GM10248 (cell line): ENCODE measurements around the gene SLC25A21.
"Not testable (repeated sequence)": the region's sequence is repeated elsewhere in the genome, so short reads cannot be mapped to it uniquely, and the experiment has no call there.

ENCODE experiments used
- CTCF ChIA-PET: fragments of 300-600 bp; sonication (Branson Sonifier 250); formaldehyde crosslinking; extraction: SDS; loops from one replicate; lab custom pipeline; 2021; ENCODE audit warnings: antibody characterized with exemption; lab: Yijun Ruan, JAX
- POLR2A ChIA-PET: fragments of 350-650 bp; sonication (Branson Sonifier 250); formaldehyde crosslinking; extraction: SDS; loops from one replicate; lab custom pipeline; 2020; ENCODE audit warnings: antibody characterized with exemption; lab: Yijun Ruan, JAX
- DNase-seq: peaks from one replicate; pipeline ENCODE4 v3.0.0; 2012; ENCODE audit errors: extremely low spot score
- TF ChIP-seq, protein P1 (sequence below): IDR thresholded peaks from 2 replicates; pipeline ENCODE4 v1.5.1; 2012; ENCODE audit warnings: mild to moderate bottlenecking, low read depth; ENCODE audit errors: extremely low read depth, missing control alignments, control extremely low read depth

SLC25A21 gene

GRCh38 chr14:37197421-37198272 lies 25.2 kb upstream of the SLC25A21 start, which contains the start of gene MIPOL1:
Gene MIPOL1 (plus strand): TSS chr14:37197937. CDS start chr14:37247889, 49,952 bp downstream.
- DNase-seq, result no peak
- TF ChIP-seq, protein P1, sequence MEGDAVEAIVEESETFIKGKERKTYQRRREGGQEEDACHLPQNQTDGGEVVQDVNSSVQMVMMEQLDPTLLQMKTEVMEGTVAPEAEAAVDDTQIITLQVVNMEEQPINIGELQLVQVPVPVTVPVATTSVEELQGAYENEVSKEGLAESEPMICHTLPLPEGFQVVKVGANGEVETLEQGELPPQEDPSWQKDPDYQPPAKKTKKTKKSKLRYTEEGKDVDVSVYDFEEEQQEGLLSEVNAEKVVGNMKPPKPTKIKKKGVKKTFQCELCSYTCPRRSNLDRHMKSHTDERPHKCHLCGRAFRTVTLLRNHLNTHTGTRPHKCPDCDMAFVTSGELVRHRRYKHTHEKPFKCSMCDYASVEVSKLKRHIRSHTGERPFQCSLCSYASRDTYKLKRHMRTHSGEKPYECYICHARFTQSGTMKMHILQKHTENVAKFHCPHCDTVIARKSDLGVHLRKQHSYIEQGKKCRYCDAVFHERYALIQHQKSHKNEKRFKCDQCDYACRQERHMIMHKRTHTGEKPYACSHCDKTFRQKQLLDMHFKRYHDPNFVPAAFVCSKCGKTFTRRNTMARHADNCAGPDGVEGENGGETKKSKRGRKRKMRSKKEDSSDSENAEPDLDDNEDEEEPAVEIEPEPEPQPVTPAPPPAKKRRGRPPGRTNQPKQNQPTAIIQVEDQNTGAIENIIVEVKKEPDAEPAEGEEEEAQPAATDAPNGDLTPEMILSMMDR, result no peak
- ChIA-PET CTCF (no interaction called here), POLR2A (no interaction called here)

DNA sequence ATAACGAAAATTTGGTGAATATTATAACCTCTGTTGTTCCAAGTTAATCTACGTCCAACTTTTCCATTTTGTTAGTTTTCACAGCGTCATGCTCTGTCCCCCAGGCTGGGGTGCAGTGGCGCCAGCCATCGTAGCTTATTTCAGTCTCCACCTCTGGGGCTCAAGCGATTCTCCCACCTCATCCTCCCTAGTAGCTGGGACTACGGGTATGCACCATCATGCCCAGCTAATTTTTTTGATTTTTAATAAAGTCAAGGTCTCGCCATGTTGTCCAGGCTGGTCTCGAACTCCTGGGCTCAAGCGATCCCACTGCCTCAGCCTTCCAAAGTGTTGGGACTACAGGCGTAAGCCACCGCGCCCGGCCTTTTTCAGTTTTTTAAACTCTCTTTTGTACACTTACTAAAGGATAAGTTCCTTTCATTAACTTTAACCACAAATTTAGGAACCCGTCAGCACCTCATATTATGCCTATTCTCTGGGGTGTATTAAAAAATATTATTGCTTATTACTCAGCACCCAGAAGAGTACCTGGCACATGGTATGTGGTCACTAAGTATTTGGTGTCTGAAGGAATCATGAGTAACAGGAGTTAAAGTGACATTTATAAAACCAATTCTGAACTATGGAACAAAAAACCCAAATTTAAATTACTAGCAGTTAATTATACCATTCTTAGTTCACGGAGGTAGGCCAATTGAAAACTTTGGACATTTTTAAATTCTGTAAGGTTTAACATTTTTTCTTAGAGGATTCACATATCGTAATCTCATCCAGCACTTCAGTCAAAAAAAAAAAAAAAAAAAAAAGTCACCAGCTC lies 24.4 kb upstream of the SLC25A21 start:
- POLR2A ChIA-PET, result no interaction called here
- CTCF ChIA-PET, result no interaction called here
- no peak for DNase-seq
- TF ChIP-seq, protein P1, result no peak

DNA sequence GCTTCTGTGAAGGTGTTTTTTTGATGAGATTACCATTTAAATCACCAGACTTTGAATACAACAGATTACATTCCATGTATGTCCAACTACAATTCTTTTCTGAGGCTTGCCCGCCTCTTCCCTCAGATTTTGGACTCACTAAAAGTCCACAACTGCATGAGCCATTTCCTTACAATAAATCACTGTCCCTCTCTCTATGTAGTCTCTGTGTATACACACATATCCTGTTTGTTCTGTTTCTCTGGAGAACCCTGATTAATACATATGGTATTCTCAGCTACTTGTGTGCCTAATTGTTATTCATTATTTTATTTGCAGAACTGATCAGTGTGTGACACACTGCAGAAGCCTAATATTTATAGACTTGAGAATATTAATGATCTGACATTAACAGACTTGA lies 22.9 kb upstream of the SLC25A21 start:
- CTCF ChIA-PET, result no interaction called here
- TF ChIP-seq, protein P1, result no peak
- no peak for DNase-seq
- POLR2A ChIA-PET, result no interaction called here

DNA sequence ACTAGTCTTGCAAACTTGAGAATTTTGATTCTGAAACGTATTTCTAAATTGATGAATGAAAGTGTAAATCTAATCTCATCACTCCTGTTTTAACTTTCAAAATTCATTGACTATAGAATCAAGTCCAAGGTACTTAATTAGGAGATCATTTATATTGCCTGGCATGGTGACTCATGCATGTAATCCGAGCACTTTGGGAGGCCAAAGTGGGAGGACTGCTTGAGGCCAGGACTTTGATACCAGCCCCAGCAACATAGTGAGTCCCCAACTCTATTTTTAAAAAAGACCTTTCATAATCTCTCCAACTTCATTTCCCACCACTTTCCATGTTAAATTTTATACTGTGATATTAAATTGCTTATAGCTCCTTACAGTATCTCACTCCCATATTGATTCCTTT lies 22.3 kb upstream of the SLC25A21 start:
- ChIA-PET POLR2A (no interaction called here), CTCF (no interaction called here)
- TF ChIP-seq, protein P1, result no peak
- DNase-seq, result no peak

GRCh38 chr14:37189733-37190132 lies 17.3 kb upstream of the SLC25A21 start:
- POLR2A ChIA-PET, DNase-seq, CTCF ChIA-PET: not testable (repeated sequence)

DNA sequence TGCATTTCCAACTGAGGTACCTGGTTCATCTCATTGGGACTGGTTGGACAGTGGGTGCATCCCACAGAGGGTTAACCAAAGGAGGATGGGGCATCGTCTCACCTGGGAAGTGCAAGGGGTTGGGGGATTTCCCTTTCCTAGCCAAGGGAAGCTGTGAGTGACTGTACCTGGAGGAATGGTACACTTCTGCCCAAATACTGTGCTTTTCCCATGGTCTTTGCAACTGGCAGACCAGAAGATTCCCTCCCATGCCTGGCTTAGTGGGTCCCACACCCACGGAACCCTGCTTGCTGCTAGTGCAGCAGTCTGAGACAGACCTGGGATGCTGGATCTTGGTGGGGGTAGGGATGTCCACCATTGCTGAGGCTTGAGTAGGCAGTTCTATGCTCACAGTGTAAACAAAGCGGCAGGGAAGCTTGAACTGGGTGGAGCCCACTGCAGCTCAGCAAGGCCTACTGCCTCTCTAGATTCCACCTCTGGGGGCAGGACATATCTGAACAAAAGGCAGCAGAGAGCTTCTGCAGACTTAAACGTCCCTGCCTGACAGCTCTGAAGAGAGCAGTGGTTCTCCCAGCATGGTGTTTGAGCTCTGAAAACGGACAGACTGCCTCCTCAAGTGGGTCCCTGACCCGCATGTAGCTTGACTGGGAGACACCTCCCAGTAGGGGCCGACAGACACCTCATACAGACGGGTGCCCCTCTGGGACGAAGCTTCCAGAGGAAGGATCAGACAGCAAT lies 15.6 kb upstream of the SLC25A21 start:
- POLR2A ChIA-PET, DNase-seq: not testable (repeated sequence)

DNA sequence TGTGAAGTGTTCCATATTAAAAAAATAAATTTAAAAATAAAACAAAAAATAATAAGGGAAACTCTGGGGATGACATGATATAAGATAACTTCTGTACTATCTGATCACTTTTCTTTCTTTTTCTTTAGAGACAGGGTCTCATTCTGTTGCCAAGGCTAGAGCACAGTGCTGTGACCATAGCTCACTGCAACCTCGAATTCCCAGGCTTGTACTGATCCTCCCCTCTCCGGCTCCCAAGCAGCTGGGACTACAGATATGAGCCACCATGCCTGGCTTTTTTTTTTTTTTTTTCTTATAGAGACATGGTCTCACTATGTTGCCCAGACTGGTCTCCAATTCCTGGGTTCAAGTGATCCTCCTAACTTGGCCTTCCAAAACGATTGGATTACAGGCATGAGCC lies 14.9 kb upstream of the SLC25A21 start:
- DNase-seq, result no peak
- ChIA-PET CTCF (no interaction called here), POLR2A (no interaction called here)
- TF ChIP-seq, protein P1, result no peak

More for the DNA sequence above, 15.6 kb upstream of the SLC25A21 start:
- CTCF ChIA-PET, result not testable (repeated sequence)
